Measurements from ENCODE around the gene PARP9. TPM values are rescaled to one million over a fixed set of nuclear protein-coding genes. Genes with fewer than 3 reads are reported as not detected.
A peak's percentile ranks its signal among the peaks of the same experiment; 100 is the strongest.

The PARP9 gene
- total and polyA plus RNA-seq, 12 donors, result 20.8 to 70.5 (median 40.7) TPM

GRCh38 chr3:122582390-122582789 is 18.3 kb upstream of the PARP9 start:
- no peaks in the 10 kb centered on the region for H3K4me1 ChIP-seq (replicated peaks in 1 of 2)
- DNase-seq, result no peak
- H3K27me3 ChIP-seq, result no peaks in the 10 kb centered on the region
- H3K36me3 ChIP-seq (replicated peaks in 1 of 2), result no peaks in the 10 kb centered on the region
- H3K27ac ChIP-seq, result no peak overlapping the region
- H3K4me3 ChIP-seq, result no peak overlapping the region
- 76 to 91% (median 89%) methylated on average over 1 of the region's 1 CpG for WGBS, 4 donors
- no peak for TF ChIP-seq CTCF (IDR thresholded peaks at IDR 0.05)
- TF ChIP-seq POLR2A (IDR thresholded peaks at IDR 0.05), result no peak
- intact Hi-C loops (cut with DNase I), result no loop called here
- peaks cover 0 to 4% (median 0%) of the 10 kb centered on the region in 3 donors for H3K9me3 ChIP-seq (replicated peaks in 1 of 3)

GRCh38 chr3:122581622-122582021 is 17.5 kb upstream of the PARP9 start:
- H3K27me3 ChIP-seq, result no peaks in the 10 kb centered on the region
- H3K4me3 ChIP-seq, result no peak overlapping the region
- TF ChIP-seq CTCF (IDR thresholded peaks at IDR 0.05), result no peak
- no peak for TF ChIP-seq POLR2A (IDR thresholded peaks at IDR 0.05)
- H3K9me3 ChIP-seq (replicated peaks in 1 of 3), result peaks cover 0 to 4% (median 0%) of the 10 kb centered on the region in 3 donors
- H3K36me3 ChIP-seq (replicated peaks in 1 of 2), result no peaks in the 10 kb centered on the region
- no peaks in the 10 kb centered on the region for H3K4me1 ChIP-seq (replicated peaks in 1 of 2)
- WGBS, 4 donors, result 93 to 100% (median 95%) methylated on average over 2 of the region's 2 CpGs
- intact Hi-C loops (cut with DNase I), result no loop called here
- DNase-seq, result no peak
- no peak overlapping the region for H3K27ac ChIP-seq

- no peak for DNase-seq
- 64 to 90% (median 81%) methylated on average over 3 of the region's 3 CpGs for WGBS, 4 donors
Observed at GRCh38 chr3:122580470-122580869, 16.4 kb upstream of the PARP9 start.

GRCh38 chr3:122578069-122578740 is 14.1 kb upstream of the PARP9 start:
- no peak overlapping the region for H3K27ac ChIP-seq
- peaks cover 0 to 4% (median 0%) of the 10 kb centered on the region in 3 donors for H3K9me3 ChIP-seq (replicated peaks in 1 of 3)
- no peaks in the 10 kb centered on the region for H3K36me3 ChIP-seq (replicated peaks in 1 of 2)
- TF ChIP-seq CTCF (IDR thresholded peaks at IDR 0.05) (no peak), POLR2A (IDR thresholded peaks at IDR 0.05) (no peak)
- intact Hi-C loops (cut with DNase I), result no loop called here
- DNase-seq, result no peak
- peak overlapping the region in 2 of 4 donors; percentile 24 to 56 for H3K4me3 ChIP-seq
- WGBS, 4 donors, result 46 to 59% (median 49%) methylated on average over 5 of the region's 5 CpGs
- no peaks in the 10 kb centered on the region for H3K27me3 ChIP-seq
- peaks cover 0 to 3% of the 10 kb centered on the region in 2 donors for H3K4me1 ChIP-seq (replicated peaks in 1 of 2)

More at GRCh38 chr3:122580470-122580869, 16.4 kb upstream of the PARP9 start:
- no peak for TF ChIP-seq CTCF (IDR thresholded peaks at IDR 0.05)
- no peak for TF ChIP-seq POLR2A (IDR thresholded peaks at IDR 0.05)
- intact Hi-C loops (cut with DNase I), result no loop called here
- H3K4me1 ChIP-seq (replicated peaks in 1 of 2), result no peaks in the 10 kb centered on the region
- peaks cover 0 to 4% (median 0%) of the 10 kb centered on the region in 3 donors for H3K9me3 ChIP-seq (replicated peaks in 1 of 3)
- H3K36me3 ChIP-seq (replicated peaks in 1 of 2), result no peaks in the 10 kb centered on the region
- H3K4me3 ChIP-seq, result no peak overlapping the region
- no peak overlapping the region for H3K27ac ChIP-seq
- no peaks in the 10 kb centered on the region for H3K27me3 ChIP-seq
